DLD1 (cell line): ENCODE measurements around the gene PARP12.

Source experiments
- in situ Hi-C: cut with HindIII; loops from 2 replicates; pipeline ENCODE4 v1.10.0; 2017; ENCODE audit warnings: low sequenced_read_pairs

PARP12 gene

DNA sequence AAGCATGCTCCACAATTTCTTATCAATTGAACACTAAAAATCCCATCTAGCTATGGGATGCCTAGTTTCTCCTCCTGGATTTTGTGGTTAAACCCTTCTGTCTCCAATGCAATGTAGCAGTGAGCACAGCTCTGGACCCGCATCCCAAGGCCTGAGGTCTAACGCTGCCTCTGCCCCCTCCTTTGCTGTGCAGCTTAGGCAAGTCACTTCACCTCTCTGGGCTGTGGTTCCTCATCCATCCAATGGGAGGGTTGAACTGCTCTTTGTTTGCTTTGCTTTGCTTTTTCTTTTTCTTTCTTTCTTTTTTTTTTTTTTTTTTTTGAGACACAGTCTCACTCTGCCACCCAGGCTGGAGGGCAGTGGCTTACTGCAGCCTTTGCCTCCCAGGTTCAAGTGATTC lies 69.2 kb downstream of the PARP12 start:
- in situ Hi-C loops: no loop called here

DNA sequence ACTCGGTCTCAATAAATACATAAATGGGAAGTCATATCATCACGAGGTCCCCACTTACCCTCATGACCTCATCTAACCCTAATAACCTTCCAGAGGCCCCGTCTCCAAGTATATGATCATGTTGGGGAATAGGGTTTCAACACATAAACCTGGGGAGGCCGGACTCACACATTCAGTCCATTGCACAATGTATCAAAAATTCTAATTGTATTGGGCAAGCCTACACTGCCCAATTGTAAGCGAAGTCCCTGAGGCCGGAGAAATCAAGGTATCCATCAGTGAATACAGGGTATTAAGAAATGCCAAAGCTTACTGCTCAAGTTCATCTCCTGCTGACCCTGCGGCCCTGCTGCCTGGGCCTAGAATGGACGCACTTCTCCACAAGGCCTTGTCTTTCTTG lies 69.6 kb downstream of the PARP12 start:
- in situ Hi-C loops: no loop called here

DNA sequence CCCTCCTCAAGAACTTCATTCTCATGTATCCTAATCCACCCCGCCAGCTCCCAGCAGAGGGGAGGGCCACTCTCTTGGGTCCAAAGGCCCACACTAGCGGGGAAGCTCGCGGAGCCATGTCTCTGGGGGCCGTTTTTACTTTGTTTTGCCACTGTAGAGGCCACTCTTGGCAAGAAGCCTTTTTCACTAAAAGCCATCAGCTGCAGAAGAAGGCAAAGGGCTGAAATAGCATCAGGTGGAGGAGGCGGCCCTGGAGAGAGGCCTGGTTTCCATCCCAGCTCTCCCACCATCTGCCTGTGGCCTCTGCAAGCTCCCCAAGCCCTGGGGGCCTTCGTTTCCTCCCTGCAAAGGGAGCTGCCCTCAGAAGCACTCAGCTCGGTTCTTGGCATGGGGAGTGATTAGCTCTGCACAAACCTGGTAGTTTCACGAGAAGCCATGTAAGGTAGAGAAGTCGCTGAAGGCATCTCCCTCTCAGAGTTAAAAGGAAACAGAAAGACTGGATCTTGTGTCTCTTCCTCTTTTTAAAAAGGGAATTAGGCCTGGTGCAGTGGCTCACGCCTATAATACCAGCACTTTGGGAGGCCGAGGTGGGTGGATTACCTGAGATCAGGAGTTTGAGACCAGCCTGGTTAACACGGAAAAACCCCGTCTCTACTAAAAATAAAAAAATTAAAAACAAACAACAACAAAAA lies 70.3 kb downstream of the PARP12 start:
- in situ Hi-C loops: no loop called here

DNA sequence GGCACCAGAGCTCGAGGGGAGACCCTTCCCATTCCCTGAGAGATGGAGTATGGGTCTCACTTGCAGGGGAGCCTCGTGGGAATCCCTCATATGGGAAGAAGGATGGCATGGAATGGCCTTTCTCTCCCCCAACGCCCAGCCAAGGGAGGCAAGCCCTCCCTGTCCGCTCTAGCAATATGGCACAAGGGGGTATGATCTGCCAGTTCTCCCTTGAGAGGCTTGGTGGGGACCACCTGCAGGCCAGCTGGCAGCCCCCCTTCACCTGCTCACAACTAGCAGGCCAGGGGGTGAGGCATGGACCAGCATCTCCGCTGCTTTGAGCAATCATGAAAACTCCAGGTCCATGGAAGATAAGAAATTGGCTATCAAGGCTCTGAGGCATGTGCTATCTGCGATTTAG lies 70.8 kb downstream of the PARP12 start:
- in situ Hi-C loops: no loop called here

DNA sequence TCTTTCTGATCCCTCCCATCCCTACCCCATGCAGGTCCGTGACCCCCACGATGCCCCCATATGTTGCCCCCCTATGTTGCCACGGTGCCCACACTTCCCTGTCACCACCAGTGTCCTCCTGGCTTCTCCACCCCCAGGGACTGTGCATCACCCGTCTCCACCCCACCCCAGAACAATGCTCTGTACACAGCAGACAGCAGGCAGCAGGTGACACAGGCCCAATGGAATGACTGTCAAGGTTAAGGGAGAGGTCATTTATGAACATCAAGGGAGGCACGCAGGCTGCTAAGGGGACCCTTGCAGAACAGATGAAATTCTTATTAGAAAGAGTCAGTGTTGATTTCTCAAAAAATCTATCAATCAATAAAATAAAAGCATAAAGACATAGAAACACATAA lies 71.5 kb downstream of the PARP12 start:
- in situ Hi-C loops: no loop called here

DNA sequence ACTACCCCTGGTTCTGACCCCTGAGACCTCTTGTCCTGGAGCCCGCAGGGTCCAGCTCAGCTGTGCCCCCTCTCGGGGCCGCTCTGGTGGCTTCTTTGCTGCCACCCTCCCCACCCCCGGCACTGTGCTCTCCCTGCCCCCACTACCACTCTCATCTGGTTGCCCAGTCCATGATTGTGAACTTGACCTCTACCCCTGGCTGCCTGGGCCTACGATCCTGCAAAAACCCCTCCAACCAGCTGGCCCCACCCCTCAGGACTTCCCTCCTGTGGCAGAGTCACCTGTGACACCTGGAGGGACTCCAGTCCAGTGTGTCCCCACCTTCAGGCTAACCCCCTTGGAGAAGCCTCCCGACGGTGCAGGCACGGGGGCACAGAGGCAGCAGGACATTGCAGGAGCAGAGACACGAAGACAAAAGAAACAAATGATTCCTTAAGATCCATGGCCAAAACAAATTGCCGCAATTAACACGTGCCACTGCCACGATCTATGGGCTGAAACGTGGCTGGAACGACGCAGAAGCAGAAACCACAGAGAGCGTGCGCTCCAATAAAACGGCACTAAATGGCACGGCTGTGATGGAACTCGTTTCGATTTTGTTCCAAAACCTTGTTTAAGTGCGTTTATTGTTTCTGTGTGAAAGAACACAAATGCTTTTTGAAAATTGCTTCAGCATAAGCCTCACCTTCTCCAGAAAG lies 72.0 kb downstream of the PARP12 start:
- in situ Hi-C loops: no loop called here

DNA sequence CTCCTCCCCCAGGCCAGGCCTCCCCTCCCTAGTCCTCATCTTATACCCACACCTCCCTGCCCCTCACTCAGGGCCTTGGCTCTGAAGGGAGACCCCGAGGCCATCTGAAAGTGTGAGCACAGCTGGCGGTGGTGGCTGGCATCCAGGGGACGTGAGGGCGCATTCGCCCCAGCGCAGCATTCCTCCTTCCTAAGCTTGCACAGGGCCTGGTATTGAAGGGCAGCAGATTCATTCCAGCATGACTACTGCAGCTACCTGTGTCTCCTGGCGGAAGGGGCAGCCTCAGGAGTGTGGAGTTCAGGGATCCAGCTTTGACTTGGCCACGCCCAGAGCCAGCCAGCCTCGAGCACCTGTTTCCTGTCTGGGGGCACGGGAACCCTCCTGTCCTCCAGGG lies 72.6 kb downstream of the PARP12 start:
- in situ Hi-C loops: no loop called here

DNA sequence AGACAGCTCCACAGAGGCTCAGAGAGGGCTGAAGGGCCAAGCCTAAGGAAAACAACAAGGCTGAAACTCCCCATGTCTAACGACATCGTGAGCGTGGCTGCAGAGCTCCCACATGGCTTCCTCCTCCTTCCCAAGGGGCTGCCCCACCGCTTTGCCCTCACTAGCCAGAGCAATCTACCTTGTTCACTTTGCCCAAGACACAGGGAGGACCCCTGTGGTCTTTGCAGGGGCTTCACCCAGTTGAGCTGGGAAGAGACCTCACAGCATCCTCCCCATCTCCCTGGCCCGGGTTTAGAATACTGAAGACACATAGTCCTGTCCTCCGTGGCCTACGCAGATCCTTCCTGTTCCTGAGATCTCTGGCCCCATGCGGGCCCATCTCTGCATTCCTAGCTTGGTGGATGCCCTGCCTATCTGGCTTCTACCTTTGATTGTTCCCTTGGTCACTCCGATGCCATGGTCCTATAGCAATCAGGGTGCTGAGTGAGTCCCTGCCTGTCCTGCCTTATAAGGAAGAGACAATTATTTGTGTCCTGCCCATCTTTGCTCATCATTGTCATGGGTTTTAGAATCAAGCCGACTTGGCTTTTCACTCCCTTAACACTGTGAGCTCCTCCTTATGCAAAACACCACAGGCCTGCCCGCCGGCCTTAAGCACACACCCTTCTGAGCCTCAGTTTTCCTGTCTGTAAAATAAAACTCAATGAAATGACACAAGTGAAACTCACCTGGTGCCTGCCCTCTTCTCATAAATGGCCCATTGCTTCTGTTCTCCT lies 73.2 kb downstream of the PARP12 start:
- in situ Hi-C loops: no loop called here

DNA sequence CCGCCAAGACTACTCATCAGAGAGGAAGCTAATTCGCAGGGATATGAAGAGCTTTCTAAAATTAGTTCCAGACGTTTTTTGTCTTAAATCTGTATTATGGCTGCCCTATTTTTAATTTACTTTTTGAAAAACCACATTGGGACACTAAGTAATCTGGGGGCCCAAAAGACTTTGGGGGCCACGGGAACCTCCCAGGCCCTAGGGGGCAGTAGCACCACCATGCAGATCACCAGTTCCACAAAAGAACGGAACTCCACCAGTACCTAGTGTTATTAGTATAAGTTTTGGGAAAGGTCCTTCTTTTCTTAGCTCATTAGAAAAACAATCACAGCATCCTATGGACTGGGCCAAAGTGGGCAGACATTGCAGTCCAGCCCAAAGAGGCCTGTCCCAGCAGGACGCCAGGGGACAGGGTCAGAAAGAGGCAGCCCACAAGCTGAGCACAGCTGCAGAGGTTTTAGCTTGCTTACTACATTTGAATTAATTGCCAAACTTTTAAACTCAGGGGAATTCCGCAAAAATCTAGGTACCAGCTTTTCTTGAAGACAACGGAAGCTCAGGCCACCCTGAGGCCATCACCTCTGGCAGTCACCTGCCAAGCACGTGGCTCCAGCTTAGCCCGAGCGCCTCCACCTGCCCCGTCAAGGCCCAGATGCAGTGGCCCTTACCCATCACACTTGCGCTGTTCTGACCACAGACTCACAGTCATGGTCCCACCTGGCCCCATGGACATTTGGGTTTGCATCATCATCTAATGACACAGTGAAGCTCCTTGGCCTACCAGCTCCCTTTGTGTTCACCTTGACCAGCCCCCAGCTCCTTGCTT lies 74.8 kb downstream of the PARP12 start:
- in situ Hi-C loops: no loop called here

DNA sequence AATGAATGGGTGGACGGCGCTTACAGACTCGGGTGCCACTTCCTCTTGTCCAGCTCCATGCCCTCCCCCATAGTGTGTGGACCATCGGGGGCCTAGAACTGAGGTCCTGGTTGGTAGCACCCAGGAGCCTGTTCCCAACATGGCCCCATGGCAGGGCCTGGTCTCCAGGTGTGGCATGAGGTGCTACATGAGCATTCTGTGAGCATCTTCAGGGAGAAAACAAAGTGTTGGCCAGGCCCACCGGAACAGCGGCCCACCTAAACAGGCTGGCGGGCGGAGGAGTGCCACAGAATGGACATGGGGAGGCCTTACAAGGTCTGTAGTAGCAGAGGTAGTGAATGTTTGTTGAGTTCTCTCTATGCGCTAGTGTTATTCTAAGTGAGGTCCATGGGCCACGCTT lies 76.9 kb downstream of the PARP12 start:
- in situ Hi-C loops: no loop called here

DNA sequence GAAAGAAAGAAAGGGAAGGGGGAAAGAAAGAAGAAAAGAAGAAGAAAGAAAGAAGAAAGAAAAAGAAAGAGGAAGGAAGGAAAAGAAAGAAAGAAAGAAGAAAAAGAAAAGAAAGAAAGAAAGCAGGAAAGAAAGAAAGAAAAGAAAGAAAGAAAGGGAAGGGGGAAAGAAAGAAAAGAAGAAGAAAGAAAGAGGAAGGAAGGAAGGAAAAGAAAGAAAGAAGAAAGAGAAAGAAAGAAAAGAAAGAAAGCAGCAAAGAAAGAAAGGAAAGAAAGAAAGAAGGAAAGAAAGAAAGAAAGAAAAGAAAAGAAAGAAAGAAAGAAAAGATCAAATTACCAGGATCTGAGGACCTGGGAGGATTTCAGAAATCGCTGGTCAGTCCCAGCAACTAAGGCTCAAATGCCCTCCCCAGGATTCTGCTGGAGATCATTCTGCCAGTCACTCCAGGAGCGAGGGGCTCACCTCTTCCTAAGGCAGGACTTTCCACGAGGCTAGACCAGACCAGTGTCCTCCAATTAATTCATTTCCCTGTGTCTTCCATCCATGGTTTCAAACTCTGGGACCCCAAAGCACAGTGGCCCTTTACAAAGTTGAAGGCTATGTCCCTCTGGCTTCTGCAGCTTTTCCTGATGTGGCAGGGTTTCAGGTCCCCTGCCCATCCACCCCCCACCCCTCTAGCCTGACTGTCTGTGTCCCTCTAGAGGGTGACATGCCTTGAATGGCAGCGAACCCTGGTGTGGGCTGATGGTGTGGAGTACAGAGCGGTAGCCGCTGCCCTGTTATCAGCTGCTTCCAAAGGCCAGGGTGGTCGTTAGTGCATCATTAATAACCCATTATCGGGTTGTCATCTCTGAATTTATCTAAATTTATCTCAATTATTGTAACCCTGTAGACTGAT lies 77.9 kb downstream of the PARP12 start:
- in situ Hi-C loops: no loop called here

DNA sequence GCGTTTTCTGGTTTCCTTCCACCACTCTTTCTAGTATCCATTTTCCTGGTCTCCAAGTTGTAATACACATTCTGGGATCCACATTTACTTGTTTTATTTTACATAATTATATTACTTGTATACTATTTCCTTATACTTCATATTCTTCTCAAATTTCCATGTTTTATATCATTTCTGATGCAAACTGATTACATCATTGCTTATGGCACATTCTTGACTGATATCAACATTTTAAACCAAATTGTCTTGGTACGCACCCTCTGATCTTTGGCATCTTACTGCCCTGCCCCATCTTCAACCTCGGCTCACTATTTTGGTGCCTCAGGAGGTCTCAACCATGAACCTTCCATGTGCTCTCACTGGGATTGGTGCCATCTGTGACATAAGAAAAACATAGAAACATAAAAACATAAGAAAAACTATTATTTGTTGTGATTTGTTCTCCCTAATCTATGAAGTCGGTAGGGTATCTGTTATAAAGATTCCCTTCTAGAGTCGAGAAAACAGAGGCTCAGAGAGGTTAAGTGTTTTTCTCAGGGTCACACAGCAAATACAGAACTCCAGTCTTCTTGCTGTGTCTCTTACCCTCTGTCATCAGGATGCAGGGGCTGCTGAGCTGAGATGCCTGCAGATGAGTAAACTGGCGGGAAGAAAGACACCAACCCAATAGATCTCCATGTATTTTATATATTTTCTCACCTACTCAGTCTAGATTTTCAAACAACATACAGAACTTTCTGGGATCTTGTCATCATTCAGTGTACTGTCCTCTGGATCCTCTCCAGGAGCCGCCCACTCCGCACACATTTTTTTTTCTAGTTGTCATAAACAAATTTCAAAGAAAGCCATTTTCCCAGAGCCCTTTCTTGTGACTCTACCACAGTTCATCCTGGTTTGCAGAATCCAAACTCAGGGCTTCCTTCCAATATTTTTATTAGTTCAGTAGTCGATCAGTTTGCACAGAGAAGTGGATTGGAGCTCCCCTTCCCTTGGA lies 79.5 kb downstream of the PARP12 start:
- in situ Hi-C loops: no loop called here

DNA sequence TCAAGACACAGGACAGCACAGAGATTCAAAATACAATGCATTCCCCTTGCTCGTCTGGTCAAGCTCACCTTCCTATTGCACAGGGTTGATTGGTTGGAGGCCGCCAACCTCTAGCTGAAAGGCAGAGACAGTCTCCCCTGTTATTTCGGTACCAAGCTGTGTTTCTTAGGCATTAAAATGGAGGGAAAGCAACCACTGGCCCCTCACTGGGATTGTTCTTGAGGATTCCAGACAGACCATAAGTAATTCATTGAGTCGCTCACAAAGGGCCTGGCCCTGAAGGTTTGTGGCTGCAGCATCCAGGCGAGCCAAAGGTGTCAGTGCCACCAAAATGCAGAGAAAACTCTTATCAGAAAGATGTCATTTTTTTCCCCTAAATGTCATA lies 81.2 kb downstream of the PARP12 start:
- in situ Hi-C loops: no loop called here

DNA sequence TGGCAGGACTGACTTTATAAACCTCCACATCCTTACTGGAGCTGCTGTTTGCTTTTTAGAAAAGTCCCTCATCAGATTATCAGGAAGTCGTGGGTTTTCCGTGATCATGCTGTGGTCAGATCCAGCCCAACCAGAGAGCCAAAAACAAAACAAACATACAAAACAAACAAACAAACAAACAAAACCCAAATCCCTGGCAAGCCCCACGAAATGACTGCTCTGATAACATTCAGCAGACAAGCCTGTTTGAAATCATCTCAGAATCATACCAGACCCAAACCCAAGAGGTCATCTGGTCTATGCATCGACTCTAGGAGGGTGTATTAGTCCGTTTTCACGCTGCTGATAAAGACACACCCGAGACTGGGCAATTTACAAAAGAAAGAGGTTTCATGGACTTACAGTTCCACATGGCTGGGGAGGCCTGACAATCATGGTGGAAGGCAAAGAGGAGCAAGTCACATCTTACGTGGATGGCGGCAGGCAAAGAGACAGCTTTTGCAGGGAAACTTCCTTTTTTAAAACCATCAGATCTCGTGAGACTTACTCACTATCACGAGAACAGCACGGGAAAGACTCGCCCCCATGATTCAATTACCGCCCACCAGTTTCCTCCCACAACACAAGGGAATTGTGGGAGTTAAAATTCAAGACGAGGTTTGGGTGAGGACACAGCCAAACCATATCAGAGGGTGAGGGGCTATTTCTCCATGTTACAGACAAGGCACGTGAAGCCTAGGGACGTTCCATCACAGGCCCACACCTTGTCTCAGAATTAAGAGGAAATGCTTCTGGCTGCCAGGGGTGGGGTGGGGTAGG lies 85.7 kb downstream of the PARP12 start:
- in situ Hi-C loops: no loop called here

DNA sequence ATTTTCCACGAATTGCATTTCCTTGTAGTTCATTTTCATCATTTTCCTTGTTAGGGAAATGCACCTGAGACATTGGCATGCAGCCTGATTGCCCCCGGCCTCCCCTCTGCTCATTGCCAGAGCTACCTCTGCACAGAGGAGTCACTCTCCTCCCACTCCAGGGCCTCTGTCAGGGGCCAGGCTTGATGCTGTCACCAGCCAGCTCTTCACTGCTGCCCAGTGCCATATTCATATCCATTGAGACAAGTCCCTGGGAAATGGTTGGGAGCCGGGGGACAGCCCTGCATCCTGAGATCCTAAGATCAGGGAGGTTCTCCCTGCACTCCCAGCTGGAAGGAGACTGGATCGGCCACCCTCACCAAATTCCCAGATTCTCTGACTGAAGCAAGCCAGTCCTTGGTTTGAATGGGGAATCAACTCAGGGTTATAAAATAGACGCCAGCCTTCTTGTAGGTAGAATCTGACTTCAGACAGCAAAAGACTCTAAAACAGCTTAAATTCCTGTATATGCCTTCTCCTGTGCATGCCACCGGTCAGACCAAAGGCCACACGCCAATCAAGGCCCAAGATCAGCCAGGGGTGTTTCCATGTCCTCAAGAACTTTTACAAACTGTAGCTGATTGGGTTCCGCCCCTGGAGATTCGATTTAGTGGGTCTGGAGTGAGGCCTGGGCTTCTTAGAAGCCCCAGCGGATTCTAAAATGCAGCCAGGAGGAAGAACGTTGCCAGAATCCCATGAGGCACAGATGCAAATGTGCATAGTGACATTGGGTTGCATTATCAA lies 86.5 kb downstream of the PARP12 start:
- in situ Hi-C loops: no loop called here

DNA sequence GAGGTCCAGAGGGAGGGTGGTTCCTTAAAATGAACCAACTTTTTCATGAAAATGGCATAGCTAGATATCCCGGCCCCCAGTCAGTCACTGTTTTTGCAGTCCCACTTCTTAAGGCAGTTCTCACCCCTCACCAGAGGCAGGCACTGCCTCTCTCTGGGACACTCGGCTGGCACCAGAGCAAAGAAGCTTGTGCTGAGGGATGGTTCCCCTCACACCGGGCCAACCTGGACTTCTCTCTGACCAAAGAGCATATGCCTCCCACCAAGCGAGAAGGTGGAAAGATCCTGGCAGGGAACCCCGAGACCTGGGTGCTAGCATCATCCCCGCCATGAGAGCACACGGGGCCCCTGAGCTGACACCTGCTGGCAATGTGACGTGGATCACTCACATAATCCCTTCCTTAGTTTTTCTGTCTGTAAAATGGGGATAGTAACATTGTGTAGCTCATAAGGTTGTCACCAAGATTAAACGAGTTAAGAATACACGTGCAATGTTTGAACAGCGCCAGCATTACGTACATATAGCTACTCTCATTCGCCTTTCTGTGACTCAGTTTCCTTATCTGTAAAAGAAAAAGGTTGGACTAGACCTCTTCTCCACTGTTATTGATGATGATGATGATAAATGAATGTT lies 88.5 kb downstream of the PARP12 start:
- in situ Hi-C loops: no loop called here
